ENCODE data around the gene SYT17.

Gene SYT17

GRCh38 chr16:19138601-19139000, 29.4 kb upstream of the SYT17 start:
- FAIRE-seq (no peak), DNase-seq (ENCODE audit: insufficient read length, low spot score) (no peak)

- FAIRE-seq, result no peak
Observed at GRCh38 chr16:19139436-19140091, 28.5 kb upstream of the SYT17 start.

GRCh38 chr16:19140396-19140795, 27.6 kb upstream of the SYT17 start:
- no peak for FAIRE-seq
- no peak for DNase-seq (ENCODE audit: insufficient read length, low spot score)

More at GRCh38 chr16:19139436-19140091, 28.5 kb upstream of the SYT17 start:
- no peak for DNase-seq (ENCODE audit: insufficient read length, low spot score)

- no peak for FAIRE-seq
- no peak for DNase-seq (ENCODE audit: insufficient read length, low spot score)
Observed at GRCh38 chr16:19142939-19143598, 25.0 kb upstream of the SYT17 start.

- no peak for DNase-seq (ENCODE audit: insufficient read length, low spot score)
- no peak for FAIRE-seq
Observed at GRCh38 chr16:19143599-19143956, 24.5 kb upstream of the SYT17 start.

- FAIRE-seq (no peak), DNase-seq (ENCODE audit: insufficient read length, low spot score) (no peak)
Observed at GRCh38 chr16:19145010-19145409, 23.0 kb upstream of the SYT17 start.

GRCh38 chr16:19147126-19147525, 20.9 kb upstream of the SYT17 start:
- no peak for DNase-seq (ENCODE audit: insufficient read length, low spot score)

GRCh38 chr16:19147627-19148026, 20.4 kb upstream of the SYT17 start:
- FAIRE-seq (no peak), DNase-seq (ENCODE audit: insufficient read length, low spot score) (no peak)

More at GRCh38 chr16:19147126-19147525, 20.9 kb upstream of the SYT17 start:
- no peak for FAIRE-seq

GRCh38 chr16:19148189-19148588, 19.9 kb upstream of the SYT17 start:
- FAIRE-seq, result no peak
- DNase-seq (ENCODE audit: insufficient read length, low spot score), result no peak

GRCh38 chr16:19151310-19151709, 16.7 kb upstream of the SYT17 start:
- FAIRE-seq (no peak), DNase-seq (ENCODE audit: insufficient read length, low spot score) (no peak)

- FAIRE-seq (no peak), DNase-seq (ENCODE audit: insufficient read length, low spot score) (no peak)
Observed at GRCh38 chr16:19152042-19152441, 16.0 kb upstream of the SYT17 start.

GRCh38 chr16:19153876-19154275, 14.2 kb upstream of the SYT17 start:
- DNase-seq (ENCODE audit: insufficient read length, low spot score) (no peak), FAIRE-seq (no peak)

- DNase-seq (ENCODE audit: insufficient read length, low spot score) (no peak), FAIRE-seq (no peak)
Observed at GRCh38 chr16:19162085-19162484, 6.0 kb upstream of the SYT17 start.

GRCh38 chr16:19163215-19163614, 4.8 kb upstream of the SYT17 start:
- DNase-seq (ENCODE audit: insufficient read length, low spot score) (no peak), FAIRE-seq (no peak)

GRCh38 chr16:19164285-19164684, 3.8 kb upstream of the SYT17 start:
- FAIRE-seq (no peak), DNase-seq (ENCODE audit: insufficient read length, low spot score) (no peak)

- DNase-seq (ENCODE audit: insufficient read length, low spot score) (no peak), FAIRE-seq (no peak)
Observed at GRCh38 chr16:19165101-19165500, 2.9 kb upstream of the SYT17 start.

- no peak for FAIRE-seq
- DNase-seq (ENCODE audit: insufficient read length, low spot score), result no peak
Observed at GRCh38 chr16:19166500-19166899, 1.5 kb upstream of the SYT17 start.

- FAIRE-seq (no peak), DNase-seq (ENCODE audit: insufficient read length, low spot score) (no peak)
Observed at GRCh38 chr16:19168371-19169081, 486 bp downstream of the SYT17 start.

GRCh38 chr16:19169082-19169639, 1.1 kb downstream of the SYT17 start:
- DNase-seq (ENCODE audit: insufficient read length, low spot score), result no peak
- FAIRE-seq, result no peak

GRCh38 chr16:19170043-19170655, 2.1 kb downstream of the SYT17 start:
- DNase-seq (ENCODE audit: insufficient read length, low spot score) (no peak), FAIRE-seq (no peak)

GRCh38 chr16:19172098-19172780, 4.2 kb downstream of the SYT17 start:
- FAIRE-seq, result no peak
- DNase-seq (ENCODE audit: insufficient read length, low spot score), result no peak

Measured in GM19239 (cell line).